NCI-H1417 (cell line): ENCODE results near the gene BANP.
"Not testable (repeated sequence)": the region's sequence is repeated elsewhere in the genome, so short reads cannot be mapped to it uniquely, and the experiment has no call there.

Source experiments
- DNase-seq, 3 experiments: peaks; one replicate each; lab custom pipeline; 2025; lab: John Stamatoyannopoulos, UW

The BANP gene

DNA sequence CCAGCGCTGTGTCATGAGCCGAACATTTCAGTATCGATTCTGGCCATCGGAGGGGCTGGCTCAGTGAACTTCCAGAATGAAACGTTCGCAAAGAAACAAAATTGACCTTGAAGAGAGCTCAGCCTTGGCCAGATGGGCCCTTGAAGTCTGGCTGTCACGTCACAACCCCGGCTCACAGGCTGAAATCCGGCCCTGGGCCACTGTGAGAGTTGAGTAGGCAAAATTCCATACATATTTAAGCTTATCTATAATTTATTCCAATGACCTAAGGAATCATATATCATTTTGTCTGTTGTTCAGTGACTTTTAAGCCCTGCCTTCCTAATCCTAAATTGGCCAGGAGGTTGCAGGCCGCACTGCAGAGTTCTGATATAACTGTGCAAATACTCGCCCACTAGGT, 170.2 kb downstream of the BANP start:
- not testable (repeated sequence) for DNase-seq

DNA sequence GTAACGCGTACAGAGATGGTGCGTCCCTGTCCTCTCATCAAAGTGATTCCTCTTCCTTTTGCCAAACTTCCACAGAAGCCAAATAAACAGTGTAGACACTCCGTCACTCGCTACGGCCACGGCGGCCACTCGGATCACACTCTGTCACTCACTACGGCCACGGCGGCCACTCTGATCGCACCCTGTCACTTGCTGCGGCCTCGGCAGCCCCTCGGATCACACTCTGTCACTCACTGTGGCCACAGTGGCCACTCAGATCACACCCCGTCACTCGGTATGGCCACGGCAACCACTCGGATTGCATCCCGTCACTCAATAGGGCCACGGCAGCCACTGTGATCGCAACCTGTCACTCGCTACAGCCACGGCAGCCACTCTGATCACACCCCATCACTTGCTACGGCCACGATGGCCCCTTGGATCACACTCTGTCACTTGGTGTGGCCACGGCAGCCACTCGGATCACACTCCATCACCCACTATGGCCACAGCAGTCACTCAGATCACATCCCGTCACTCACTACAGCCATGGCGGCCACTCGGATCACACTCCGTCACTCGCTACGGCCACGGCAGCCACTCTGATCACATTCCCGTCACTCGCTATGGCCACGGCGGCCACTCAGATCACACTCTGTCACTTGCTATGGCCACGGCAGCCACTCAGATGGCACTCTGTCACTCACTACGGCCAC, 170.8 kb downstream of the BANP start:
- no peak for DNase-seq
